Fibroblast of lung (primary cell): ENCODE data around the gene MKI67. TPM values are rescaled to one million over a fixed set of nuclear protein-coding genes. Genes with fewer than 3 reads are reported as not detected.

Experiments used
- DNase-seq, 2 donors: peaks; one replicate each; pipeline versions ENCODE4 v3.0.0 to v3.0.0-alpha.2; 2010; ENCODE audit warnings: low read depth in 2 of 2
- H2AFZ ChIP-seq: 2 replicates; pipeline ENCODE4 v1.5.1; 2012; ENCODE audit warnings: low read length, control low read depth, inconsistent platforms
- H3K27ac ChIP-seq: 2 replicates; pipeline ENCODE4 v1.5.1; 2011; ENCODE audit warnings: low read length, control low read depth; ENCODE audit not compliant: insufficient read depth
- H3K27me3 ChIP-seq: 2 replicates; pipeline ENCODE4 v1.5.1; 2011; ENCODE audit warnings: mild to moderate bottlenecking, low read length; ENCODE audit not compliant: control insufficient read depth, insufficient read depth
- H3K36me3 ChIP-seq: 2 replicates; pipeline ENCODE4 v1.5.1; 2011; ENCODE audit warnings: low read length; ENCODE audit not compliant: control insufficient read depth, insufficient read depth
- H3K4me1 ChIP-seq: 2 replicates; pipeline ENCODE4 v1.5.1; 2011; ENCODE audit warnings: low read length; ENCODE audit not compliant: control insufficient read depth, insufficient read depth; ENCODE audit errors: extremely low read depth
- H3K4me2 ChIP-seq: 2 replicates; pipeline ENCODE4 v1.5.1; 2011; ENCODE audit warnings: low read length, control low read depth; ENCODE audit not compliant: insufficient read depth; ENCODE audit errors: extremely low read depth
- H3K4me3 ChIP-seq, 4 experiments: fragments of 200-600 bp in 1 of 4; sonication (generic) in 1 of 4; replicated peaks in 1 of 4; 2 replicates each; pipeline ENCODE4 v1.5.1; 2011 to 2016; ENCODE audit warnings: low read length in 4 of 4, low read depth in 3 of 4, mild to moderate bottlenecking in 3 of 4, control low read depth in 2 of 4, inconsistent platforms in 1 of 4, mixed read lengths in 1 of 4; ENCODE audit not compliant: insufficient read depth in 1 of 4; ENCODE audit errors: control extremely low read depth in 1 of 4
- H3K79me2 ChIP-seq: 2 replicates; pipeline ENCODE4 v1.5.1; 2012; ENCODE audit warnings: mild to moderate bottlenecking, low read length, inconsistent platforms; ENCODE audit not compliant: control insufficient read depth, insufficient read depth
- H3K9ac ChIP-seq: 2 replicates; pipeline ENCODE4 v1.5.1; 2011; ENCODE audit warnings: mild to moderate bottlenecking, low read length, control low read depth; ENCODE audit not compliant: insufficient read depth
- H3K9me3 ChIP-seq: 2 replicates; pipeline ENCODE4 v1.5.1; 2012; ENCODE audit warnings: low read depth, low read length; ENCODE audit not compliant: control insufficient read depth, insufficient read depth
- H4K20me1 ChIP-seq: 2 replicates; pipeline ENCODE4 v1.5.1; 2011; ENCODE audit warnings: low read length; ENCODE audit not compliant: control insufficient read depth, insufficient read depth; ENCODE audit errors: extremely low read depth
- EZH2 ChIP-seq: IDR thresholded peaks from 2 replicates; pipeline ENCODE4 v1.5.1; 2012; ENCODE audit warnings: low read length, control low read depth, mild to moderate bottlenecking; ENCODE audit errors: missing control alignments
- polyA plus RNA-seq, 2 donors: library from polyadenylated mRNA; depleted of rRNA in 1 of 2; stranded (reverse) in 1 of 2; unstranded in 1 of 2; fragments of >200 nt; gene quantifications; 2 replicates each; pipeline ENCODE4 v1.2.1, GENCODE V29; 2011 to 2012; ENCODE audit warnings: missing spikeins in 1 of 2
- total RNA-seq: library from RNA; depleted of rRNA; stranded (reverse); fragments of >200 nt; gene quantifications from 2 replicates; pipeline ENCODE4 v1.2.1, GENCODE V29; 2014
- TF ChIP-seq, protein P1 (sequence below), 2 donors: IDR thresholded peaks in 1 of 2; conservative IDR thresholded peaks in 1 of 2; 1 replicate in 1 of 2; 2 replicates in 1 of 2; pipeline ENCODE4 v1.5.1; 2011 to 2012; ENCODE audit warnings: low read length in 2 of 2, control low read depth in 1 of 2, inconsistent platforms in 1 of 2, low read depth in 1 of 2, mild to moderate bottlenecking in 1 of 2

MKI67 gene
- total and polyA plus RNA-seq, 2 donors (not counting 1 experiment from before 2014, with no cell fraction given): 4.3 to 6.4 TPM

DNA sequence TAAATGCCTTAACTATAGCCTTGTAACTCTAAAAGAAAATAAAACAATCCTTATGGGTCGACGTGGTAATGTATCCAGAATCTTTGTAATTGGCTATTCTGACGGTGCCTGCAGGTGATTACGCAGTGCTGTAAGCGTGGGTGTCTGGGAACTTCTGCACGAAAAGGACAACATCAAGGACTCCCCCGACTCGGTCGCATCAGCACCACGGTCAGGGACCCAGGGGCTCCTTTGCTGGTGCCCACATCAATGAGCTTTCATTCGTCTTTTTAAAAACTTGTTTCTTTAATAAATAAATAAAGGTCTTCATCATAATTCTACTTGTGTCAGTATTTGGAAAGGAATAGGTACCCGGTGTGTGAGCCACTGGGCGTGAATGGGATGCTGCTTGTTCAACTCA is 13.2 kb downstream of the MKI67 start:
- H3K27ac ChIP-seq: no peak overlapping the region
- H3K79me2 ChIP-seq: peaks cover 10% of the 10 kb centered on the region
- TF ChIP-seq, protein P1, sequence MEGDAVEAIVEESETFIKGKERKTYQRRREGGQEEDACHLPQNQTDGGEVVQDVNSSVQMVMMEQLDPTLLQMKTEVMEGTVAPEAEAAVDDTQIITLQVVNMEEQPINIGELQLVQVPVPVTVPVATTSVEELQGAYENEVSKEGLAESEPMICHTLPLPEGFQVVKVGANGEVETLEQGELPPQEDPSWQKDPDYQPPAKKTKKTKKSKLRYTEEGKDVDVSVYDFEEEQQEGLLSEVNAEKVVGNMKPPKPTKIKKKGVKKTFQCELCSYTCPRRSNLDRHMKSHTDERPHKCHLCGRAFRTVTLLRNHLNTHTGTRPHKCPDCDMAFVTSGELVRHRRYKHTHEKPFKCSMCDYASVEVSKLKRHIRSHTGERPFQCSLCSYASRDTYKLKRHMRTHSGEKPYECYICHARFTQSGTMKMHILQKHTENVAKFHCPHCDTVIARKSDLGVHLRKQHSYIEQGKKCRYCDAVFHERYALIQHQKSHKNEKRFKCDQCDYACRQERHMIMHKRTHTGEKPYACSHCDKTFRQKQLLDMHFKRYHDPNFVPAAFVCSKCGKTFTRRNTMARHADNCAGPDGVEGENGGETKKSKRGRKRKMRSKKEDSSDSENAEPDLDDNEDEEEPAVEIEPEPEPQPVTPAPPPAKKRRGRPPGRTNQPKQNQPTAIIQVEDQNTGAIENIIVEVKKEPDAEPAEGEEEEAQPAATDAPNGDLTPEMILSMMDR (conservative IDR thresholded peaks at IDR 0.05 in 1 of 2, IDR thresholded peaks at IDR 0.05 in 1 of 2; ENCODE audit: low read depth in 1 of 2, low read length in 2 of 2): no peak
- no peak for TF ChIP-seq EZH2
- H3K4me1 ChIP-seq: no peaks in the 10 kb centered on the region
- no peak overlapping the region for H3K9ac ChIP-seq
- H2AFZ ChIP-seq: no peak overlapping the region
- no peak for DNase-seq
- H3K9me3 ChIP-seq: no peaks in the 10 kb centered on the region
- H3K4me2 ChIP-seq: no peak overlapping the region
- no peaks in the 10 kb centered on the region for H3K27me3 ChIP-seq
- no peak overlapping the region for H3K4me3 ChIP-seq
- H4K20me1 ChIP-seq: no peaks in the 10 kb centered on the region
- H3K36me3 ChIP-seq: peaks cover 17% of the 10 kb centered on the region

DNA sequence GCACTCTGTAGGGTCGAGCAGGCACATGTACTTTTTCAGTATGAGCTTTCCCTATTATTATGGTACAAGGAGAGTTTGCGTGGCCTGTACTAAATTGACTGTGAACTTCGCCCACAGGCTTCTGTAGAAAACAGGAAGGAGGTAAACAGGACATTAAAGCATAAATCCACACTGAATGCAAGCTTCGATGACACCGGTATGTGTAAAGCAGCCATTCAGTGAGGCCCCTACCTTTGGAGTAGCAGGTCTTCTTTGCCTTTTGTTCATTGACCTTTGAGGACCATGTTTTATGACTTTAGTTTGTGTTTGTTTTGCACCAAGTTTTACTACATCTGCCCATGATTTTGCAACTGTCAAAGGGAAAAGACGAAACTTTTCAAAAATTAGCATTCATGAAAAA is 14.5 kb downstream of the MKI67 start:
- Histone ChIP-seq H3K36me3 (peaks cover 28% of the 10 kb centered on the region), H4K20me1 (no peaks in the 10 kb centered on the region), H3K9me3 (no peaks in the 10 kb centered on the region), H3K27ac (no peak overlapping the region), H3K4me3 (no peak overlapping the region), H3K4me2 (no peak overlapping the region), H3K27me3 (no peaks in the 10 kb centered on the region), H2AFZ (no peak overlapping the region), H3K9ac (no peak overlapping the region), H3K4me1 (no peaks in the 10 kb centered on the region), H3K79me2 (peaks cover 8% of the 10 kb centered on the region)
- TF ChIP-seq, protein P1 (conservative IDR thresholded peaks at IDR 0.05 in 1 of 2, IDR thresholded peaks at IDR 0.05 in 1 of 2; ENCODE audit: low read depth in 1 of 2, low read length in 2 of 2): no peak
- no peak for TF ChIP-seq EZH2
- no peak for DNase-seq

GRCh38 chr10:128110339-128110738 is 15.9 kb downstream of the MKI67 start:
- Histone ChIP-seq H4K20me1 (no peaks in the 10 kb centered on the region), H3K27me3 (no peaks in the 10 kb centered on the region), H3K4me2 (no peak overlapping the region), H3K9ac (no peak overlapping the region), H3K36me3 (peaks cover 33% of the 10 kb centered on the region), H3K4me3 (no peak overlapping the region), H2AFZ (no peak overlapping the region), H3K9me3 (no peaks in the 10 kb centered on the region), H3K27ac (no peak overlapping the region), H3K4me1 (no peaks in the 10 kb centered on the region), H3K79me2 (peaks cover 8% of the 10 kb centered on the region)
- DNase-seq: no peak
- TF ChIP-seq, protein P1 (conservative IDR thresholded peaks at IDR 0.05 in 1 of 2, IDR thresholded peaks at IDR 0.05 in 1 of 2; ENCODE audit: low read depth in 1 of 2, low read length in 2 of 2): no peak
- no peak for TF ChIP-seq EZH2
